Astrocyte of the cerebellum (primary cell): ENCODE data around the gene NYAP2.

ENCODE experiments used
- DNase-seq: peaks from one replicate; pipeline ENCODE4 v3.0.0-alpha.2; 2011; ENCODE audit warnings: low read depth
- H3K4me3 ChIP-seq: 2 replicates; pipeline ENCODE4 v1.5.1; 2011; ENCODE audit warnings: mild to moderate bottlenecking, low read depth, low read length, moderate library complexity
- CTCF ChIP-seq: IDR thresholded peaks from 2 replicates; pipeline ENCODE4 v1.5.1; 2012; ENCODE audit warnings: low read length, low read depth, moderate library complexity, mild to moderate bottlenecking; ENCODE audit errors: missing control alignments
- in situ Hi-C: cut with HindIII; loops from 2 replicates; pipeline ENCODE4 v1.10.0; 2017; ENCODE audit warnings: low sequenced_read_pairs

Gene NYAP2

GRCh38 chr2:225456619-225457260 lies 57.2 kb downstream of the NYAP2 start:
- H3K4me3 ChIP-seq, result no peak overlapping the region
- DNase-seq, result no peak
- in situ Hi-C loops, result no loop called here
- no peak for TF ChIP-seq CTCF

GRCh38 chr2:225457482-225457881 lies 58.0 kb downstream of the NYAP2 start:
- in situ Hi-C loops, result no loop called here

DNA sequence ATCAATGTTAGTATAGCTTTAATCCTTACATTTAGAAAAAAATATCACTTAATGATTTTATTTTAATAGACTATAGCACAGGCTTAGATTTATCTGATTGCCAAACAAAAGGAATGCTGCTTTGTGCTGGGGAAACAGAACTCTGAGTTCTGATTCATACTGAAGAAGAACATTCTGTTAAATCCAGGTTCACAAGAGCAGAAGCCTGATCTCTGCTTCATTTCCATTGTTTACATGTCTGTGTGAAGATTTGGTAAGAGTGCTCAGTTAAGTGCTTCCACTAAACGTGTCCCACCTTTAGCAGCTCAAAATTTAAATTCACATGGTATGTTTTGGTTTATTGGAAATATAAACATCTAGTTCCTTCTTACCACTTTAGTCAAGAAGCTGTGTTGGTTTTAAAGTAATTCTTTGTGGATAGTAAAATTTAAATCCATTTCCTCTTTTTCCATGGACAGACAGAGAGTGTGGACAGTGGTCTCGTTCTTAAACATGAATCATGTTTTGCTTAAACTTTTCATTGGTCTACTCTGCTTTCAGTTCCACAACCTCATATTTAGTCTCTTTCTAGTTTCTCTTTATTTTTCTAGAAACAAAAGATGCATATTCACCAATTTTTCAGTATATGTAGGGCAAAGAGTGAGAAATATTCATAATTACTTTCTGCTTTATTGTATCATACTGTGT lies 59.1 kb downstream of the NYAP2 start:
- no peak overlapping the region for H3K4me3 ChIP-seq
- no peak for TF ChIP-seq CTCF
- no peak for DNase-seq
- in situ Hi-C loops, result no loop called here

More at GRCh38 chr2:225457482-225457881, 58.0 kb downstream of the NYAP2 start:
- H3K4me3 ChIP-seq, result no peak overlapping the region
- no peak for TF ChIP-seq CTCF
- no peak for DNase-seq

- no peak overlapping the region for H3K4me3 ChIP-seq
- in situ Hi-C loops, result no loop called here
- no peak for TF ChIP-seq CTCF
- no peak for DNase-seq
These were observed 62.9 kb downstream of the NYAP2 start for GRCh38 chr2:225462417-225462816.

- TF ChIP-seq CTCF, result no peak
- in situ Hi-C loops, result no loop called here
- no peak for DNase-seq
- no peak overlapping the region for H3K4me3 ChIP-seq
These were observed 63.4 kb downstream of the NYAP2 start for GRCh38 chr2:225462945-225463344.

- in situ Hi-C loops, result no loop called here
- DNase-seq, result no peak
- TF ChIP-seq CTCF, result no peak
- no peak overlapping the region for H3K4me3 ChIP-seq
These were observed 63.9 kb downstream of the NYAP2 start for GRCh38 chr2:225463449-225463848.
